GM18519 (cell line): ENCODE measurements around the gene SLC25A23.
"Not testable (repeated sequence)": the region's sequence is repeated elsewhere in the genome, so short reads cannot be mapped to it uniquely, and the experiment has no call there.

Experiments used
- ATAC-seq: cut with Tn5 transposase; IDR thresholded peaks from one replicate; pipeline ENCODE4 v1.9.1; 2021; ENCODE audit warnings: mild to moderate bottlenecking, moderate library complexity; ENCODE audit not compliant: unreplicated experiment, low FRiP score

SLC25A23 gene

DNA sequence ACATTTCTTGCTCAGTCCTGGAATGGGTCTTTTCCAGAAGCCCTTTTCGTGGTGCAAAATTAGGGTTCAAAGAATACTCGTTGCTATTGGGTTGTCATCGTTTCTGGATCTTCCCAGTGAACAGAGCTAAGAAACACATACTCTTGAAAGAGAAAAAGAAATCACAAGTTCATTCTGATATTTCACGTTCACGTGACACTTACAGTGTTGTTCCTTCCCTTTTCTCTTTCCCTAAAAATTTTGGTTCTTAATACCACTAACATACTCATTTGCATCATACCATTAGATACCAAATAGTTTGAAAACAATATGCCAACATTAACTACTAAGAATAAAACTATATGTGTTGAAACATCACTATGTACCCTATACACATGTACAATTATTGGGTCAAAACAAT, 53.2 kb downstream of the SLC25A23 start:
- ATAC-seq: no peak

DNA sequence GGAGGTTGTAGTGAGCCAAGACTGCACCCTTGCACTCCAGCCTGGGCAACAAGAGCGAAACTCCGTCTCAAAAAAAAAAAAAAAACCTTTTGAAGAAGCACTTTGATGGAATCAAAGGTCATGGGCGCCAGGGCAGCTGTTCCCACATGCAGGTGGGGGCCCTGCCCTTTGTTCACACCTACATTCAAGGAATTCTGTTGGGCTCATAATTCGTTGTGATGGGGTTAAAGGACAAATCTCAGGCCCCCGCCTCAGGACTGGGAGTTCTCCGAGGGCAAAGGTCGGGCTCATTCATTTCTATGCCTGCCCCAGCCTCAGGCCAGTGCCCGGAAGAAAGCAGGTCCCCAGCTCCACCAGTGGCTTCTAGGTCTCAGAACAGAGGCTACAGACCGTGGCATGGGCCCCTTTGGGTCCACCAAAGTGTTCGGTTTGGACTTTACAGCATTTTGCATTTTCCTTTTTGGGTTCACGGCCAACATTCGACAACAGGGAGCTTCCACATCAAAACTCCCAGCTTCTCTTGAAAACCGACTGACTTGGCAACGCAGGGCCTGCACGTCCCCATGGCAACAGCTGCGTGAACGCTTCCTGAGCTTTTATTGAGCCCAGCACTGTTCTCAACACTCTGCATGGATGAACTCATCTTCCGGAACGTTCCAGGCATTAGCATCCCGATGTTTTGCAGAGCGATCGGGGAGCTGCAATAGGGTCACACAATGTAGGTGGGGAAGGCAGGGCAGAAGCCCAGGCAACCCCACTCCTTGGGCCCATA, 56.6 kb downstream of the SLC25A23 start:
- no peak for ATAC-seq

- ATAC-seq: no peak
Measured at GRCh38 chr19:6402058-6402457, 57.5 kb downstream of the SLC25A23 start.

DNA sequence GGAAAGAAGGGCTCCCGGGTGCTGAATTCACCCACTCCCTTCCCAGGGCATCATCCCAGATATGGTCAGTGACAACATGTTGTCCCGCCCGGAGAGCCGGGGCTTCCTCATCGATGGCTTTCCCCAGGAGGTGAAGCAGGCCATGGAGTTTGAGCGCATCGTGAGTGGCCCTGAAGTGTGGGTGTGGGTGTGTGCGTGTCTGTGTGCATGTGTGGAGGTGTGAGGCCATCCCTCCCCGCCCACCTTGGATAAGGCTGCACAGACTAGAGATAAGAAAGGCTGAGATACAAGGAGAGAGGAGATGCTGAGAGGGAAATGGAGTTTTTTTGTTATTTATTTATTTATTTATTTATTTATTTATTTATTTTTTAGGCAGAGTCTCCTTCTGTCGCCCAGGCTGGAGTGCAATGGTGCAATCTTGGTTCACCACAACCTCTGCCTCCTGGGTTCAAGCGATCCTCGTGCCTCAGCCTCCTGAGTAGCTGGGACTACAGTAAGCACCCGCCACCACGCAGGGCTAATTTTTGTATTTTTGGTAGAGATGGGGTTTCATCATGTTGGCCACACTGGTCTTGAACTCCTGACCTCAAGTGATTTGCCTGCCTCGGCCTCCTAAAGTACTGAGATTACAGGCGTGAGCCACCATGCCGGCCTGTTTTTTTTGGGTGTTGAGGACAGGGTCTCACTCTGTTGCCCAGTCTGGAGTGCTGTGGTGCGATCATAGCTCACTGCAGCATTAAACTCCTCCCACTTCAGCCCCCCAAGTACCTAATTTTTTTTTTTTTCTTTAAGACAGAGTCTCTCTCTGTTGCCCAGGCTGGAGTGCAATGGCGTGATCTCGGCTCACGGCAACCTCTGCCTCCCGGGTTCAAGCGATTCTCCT, 59.3 kb downstream of the SLC25A23 start:
- not testable (repeated sequence) for ATAC-seq

DNA sequence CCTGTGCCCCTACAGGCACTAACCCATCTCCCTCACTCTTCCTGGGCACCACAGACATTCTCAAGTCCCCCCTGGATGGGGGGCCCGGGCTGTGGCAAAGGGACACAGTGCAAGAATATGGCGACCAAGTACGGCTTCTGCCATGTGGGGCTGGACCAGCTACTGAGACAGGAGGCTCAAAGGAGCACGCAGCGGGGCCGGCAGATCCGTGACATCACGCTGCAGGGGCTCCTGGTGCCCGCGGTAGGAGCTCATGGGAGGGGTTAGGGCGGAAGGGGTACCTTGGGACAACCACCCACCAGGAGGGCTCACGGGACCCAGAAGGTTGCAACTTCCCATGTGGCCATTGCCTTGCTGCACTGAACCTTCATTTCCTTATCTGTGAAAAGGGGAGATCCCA, 63.3 kb downstream of the SLC25A23 start:
- no peak for ATAC-seq

- ATAC-seq: no peak
Measured at GRCh38 chr19:6394831-6395230, 64.8 kb downstream of the SLC25A23 start.

- peak; percentile 16 for ATAC-seq
Measured at GRCh38 chr19:6393983-6394412, 65.6 kb downstream of the SLC25A23 start.

- peak; percentile 65 for ATAC-seq
Measured at GRCh38 chr19:6393074-6393982, 66.3 kb downstream of the SLC25A23 start, which contains the start of gene GTF2F1. Gene GTF2F1 (minus strand): TSS chr19:6393164. CDS start chr19:6392995, 169 bp downstream.

DNA sequence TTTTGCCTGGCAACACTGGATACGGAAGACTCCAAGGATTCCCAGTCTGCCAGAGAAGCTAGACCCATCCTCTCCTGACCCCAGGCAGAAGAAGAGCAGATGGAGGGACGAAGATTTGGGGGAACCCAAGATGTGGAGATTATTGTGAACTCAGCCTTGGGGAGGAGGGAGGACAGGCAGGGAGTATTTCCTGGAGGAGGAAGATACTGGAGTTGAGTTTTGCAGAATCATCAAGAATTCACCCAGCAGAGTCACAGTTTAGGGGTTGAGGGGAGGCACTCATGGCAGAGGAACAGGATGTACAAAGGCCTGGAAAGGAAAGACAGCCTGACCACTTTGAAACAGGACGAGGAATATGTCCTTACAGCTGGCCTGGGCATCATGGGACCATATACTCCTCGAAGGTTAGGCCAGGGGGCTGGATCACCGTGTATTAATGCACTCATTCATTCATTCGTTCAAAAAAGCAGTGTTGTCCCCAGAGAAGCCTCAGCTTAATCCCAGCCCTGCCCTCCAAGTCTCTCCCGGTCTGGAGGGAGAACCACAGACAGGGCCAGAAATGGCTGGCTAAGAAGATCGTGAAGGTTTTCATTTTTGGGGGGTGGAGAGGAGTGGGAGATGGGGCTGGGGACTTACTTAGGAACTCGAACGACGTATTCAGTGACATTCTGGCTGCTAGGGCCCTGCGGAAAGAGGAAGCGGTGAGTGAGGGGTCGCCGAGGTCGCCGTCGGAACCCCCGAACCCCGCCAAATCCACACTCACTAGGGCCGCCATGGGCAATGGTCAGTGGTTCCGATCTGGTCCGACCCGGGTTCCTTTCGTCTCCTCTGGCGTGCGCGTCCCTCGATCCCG, 67.1 kb downstream of the SLC25A23 start:
- ATAC-seq: no peak
